ENCODE data around the gene AK5.

DNA sequence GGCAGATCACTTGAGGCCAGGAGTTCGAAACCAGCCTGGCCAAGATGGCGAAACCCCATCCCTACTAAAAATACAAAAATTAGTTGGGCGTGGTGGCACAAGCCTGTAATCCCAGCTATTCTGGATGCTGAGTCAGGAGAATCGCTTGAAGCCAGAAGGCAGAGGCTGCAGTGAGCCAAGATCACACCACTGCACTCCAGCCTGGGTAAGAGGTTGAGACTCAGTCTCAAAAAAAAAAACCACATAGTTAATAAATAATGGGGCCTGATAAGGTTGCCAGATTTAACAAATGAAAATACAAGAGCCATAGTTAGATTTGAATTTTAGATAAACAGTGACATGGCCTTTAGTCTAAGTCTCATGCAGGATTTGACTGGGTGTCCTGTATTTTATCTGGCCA is 225.0 kb downstream of the AK5 start:
- TF ChIP-seq CREB5 (CRISPR knock-in tag; IDR thresholded peaks at IDR 0.05; ENCODE audit: low read depth) (no peak), RARB (CRISPR knock-in tag; IDR thresholded peaks at IDR 0.05) (no peak), TOX (CRISPR knock-in tag; IDR thresholded peaks at IDR 0.05; ENCODE audit: borderline replicate concordance) (no peak), ZNF70 (CRISPR knock-in tag; IDR thresholded peaks at IDR 0.05) (no peak)

All from SK-N-SH treated with all-trans-retinoic acid at 6 μM for 48 hours (cell line).